ENCODE data around the gene RPS21.

RPS21 gene

GRCh38 chr20:62354031-62354808 lies 32.7 kb upstream of the RPS21 start:
- DNase-seq (ENCODE audit: low spot score) = no peak

GRCh38 chr20:62354811-62355341 lies 32.0 kb upstream of the RPS21 start:
- DNase-seq (ENCODE audit: low spot score) = no peak

- no peak for DNase-seq (ENCODE audit: low spot score)
Observed at GRCh38 chr20:62355516-62355877, 31.4 kb upstream of the RPS21 start.

GRCh38 chr20:62355878-62356588 lies 30.9 kb upstream of the RPS21 start:
- DNase-seq (ENCODE audit: low spot score) = no peak

- DNase-seq (ENCODE audit: low spot score) = no peak
Observed at GRCh38 chr20:62356589-62357186, 30.2 kb upstream of the RPS21 start.

- no peak for DNase-seq (ENCODE audit: low spot score)
Observed at GRCh38 chr20:62357187-62357667, 29.7 kb upstream of the RPS21 start.

GRCh38 chr20:62357681-62358080 lies 29.2 kb upstream of the RPS21 start:
- no peak for DNase-seq (ENCODE audit: low spot score)

GRCh38 chr20:62358171-62359042 lies 28.5 kb upstream of the RPS21 start:
- no peak for DNase-seq (ENCODE audit: low spot score)

GRCh38 chr20:62359043-62359490 lies 27.8 kb upstream of the RPS21 start:
- DNase-seq (ENCODE audit: low spot score) = no peak

- DNase-seq (ENCODE audit: low spot score) = no peak
Observed at GRCh38 chr20:62359491-62360121, 27.3 kb upstream of the RPS21 start.

- DNase-seq (ENCODE audit: low spot score) = no peak
Observed at GRCh38 chr20:62360854-62361798, 25.8 kb upstream of the RPS21 start.

- DNase-seq (ENCODE audit: low spot score) = no peak
Observed at GRCh38 chr20:62361799-62362589, 24.9 kb upstream of the RPS21 start.

- DNase-seq (ENCODE audit: low spot score) = no peak
Observed at GRCh38 chr20:62362590-62362940, 24.3 kb upstream of the RPS21 start.

- no peak for DNase-seq (ENCODE audit: low spot score)
Observed at GRCh38 chr20:62362991-62363919, 23.6 kb upstream of the RPS21 start.

- DNase-seq (ENCODE audit: low spot score) = no peak
Observed at GRCh38 chr20:62363920-62364851, 22.7 kb upstream of the RPS21 start.

GRCh38 chr20:62364911-62365736 lies 21.8 kb upstream of the RPS21 start:
- DNase-seq (ENCODE audit: low spot score) = no peak
